ENCODE measurements around the gene HIBCH. TPM values are rescaled to one million over a fixed set of nuclear protein-coding genes. Genes with fewer than 3 reads are reported as not detected.
"Not testable (repeated sequence)": the region's sequence is repeated elsewhere in the genome, so short reads cannot be mapped to it uniquely, and the experiment has no call there.

HIBCH gene
- total RNA-seq, 1 experiment from 2014 or later = 15.4 TPM

GRCh38 chr2:190157613-190158528, 161.8 kb downstream of the HIBCH start:
- DNase-seq (ENCODE audit: low spot score) = not testable (repeated sequence)

DNA sequence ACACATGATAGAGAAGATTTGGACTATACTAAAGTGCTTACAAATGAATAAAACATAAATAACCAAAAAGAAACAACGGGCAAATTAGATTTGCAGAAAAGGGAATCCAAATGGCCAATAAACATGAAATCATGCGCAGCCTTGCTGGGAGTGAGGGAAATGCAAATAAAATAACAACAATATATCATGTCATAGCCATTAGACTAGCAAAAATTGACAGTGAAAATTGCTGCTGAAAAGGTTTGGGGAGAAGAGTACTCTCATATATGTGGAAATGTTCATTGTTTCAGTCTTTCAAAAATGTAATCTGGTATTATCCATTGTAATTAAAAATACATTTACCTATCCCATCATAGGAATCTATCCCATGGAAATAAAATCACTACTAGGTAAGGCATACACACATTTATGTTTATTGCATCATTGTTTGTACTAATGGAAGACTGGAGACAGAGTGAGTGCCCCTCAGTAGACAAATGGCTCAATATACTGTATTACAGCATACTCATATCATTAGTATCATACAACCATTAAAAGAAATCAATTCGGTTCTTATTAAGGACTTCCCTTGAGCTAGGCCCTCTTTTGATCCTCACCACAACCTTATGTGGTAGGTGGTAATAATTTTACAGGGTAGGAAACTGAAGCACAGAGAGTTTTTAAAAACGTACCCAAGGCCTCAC, 163.0 kb downstream of the HIBCH start:
- no peak for DNase-seq (ENCODE audit: low spot score)

Other genes with a start within 250 kb of the HIBCH start
- gene INPP1, start 23.8 kb upstream of the HIBCH start, total RNA-seq (2014; rRNA removed; shearing (Covaris generic)) = 6.5 and 15.1 TPM in 2 replicates
- gene MFSD6, start 88.5 kb upstream of the HIBCH start, total RNA-seq (2014; rRNA removed; shearing (Covaris generic)) = 4.7 and 6.6 TPM in 2 replicates
- gene NEMP2, start 214.9 kb upstream of the HIBCH start, total RNA-seq (2014; rRNA removed; shearing (Covaris generic)) = 14.6 and 16.5 TPM in 2 replicates

Data from H4 (cell line).